ENCODE results near the gene TCL1B.

The TCL1B gene

DNA sequence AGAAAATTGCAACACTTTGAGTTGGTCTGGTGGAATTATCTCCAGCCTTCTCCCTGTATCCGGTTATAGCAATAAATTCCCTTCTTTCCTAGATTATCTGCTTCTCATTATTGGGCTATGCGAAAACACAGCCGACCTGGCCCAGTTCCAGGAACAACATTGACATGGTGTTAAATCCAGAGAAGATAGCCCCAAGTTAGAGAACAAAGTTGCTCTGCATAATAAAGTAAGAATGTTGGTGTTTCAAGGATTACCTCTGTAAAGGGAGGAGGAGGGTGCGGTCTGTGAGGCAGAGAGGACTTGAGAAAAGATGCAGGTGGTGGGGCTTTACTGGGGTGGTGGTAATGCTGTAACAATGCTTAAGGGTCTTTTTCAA lies 15.6 kb downstream of the TCL1B start:
- H3K4me1 ChIP-seq (ENCODE audit: insufficient read depth, poor library complexity, severe bottlenecking): peaks cover 3% of the 10 kb centered on the region
- no peak overlapping the region for H3K4me3 ChIP-seq (ENCODE audit: severe bottlenecking)
- no peak for DNase-seq (ENCODE audit: low spot score)
- peak; percentile 91 for ATAC-seq (ENCODE audit: low read depth)
- H3K36me3 ChIP-seq (ENCODE audit: low read depth): no peaks in the 10 kb centered on the region
- no peak overlapping the region for H3K27ac ChIP-seq (ENCODE audit: poor library complexity, severe bottlenecking)
- peaks cover 7% of the 10 kb centered on the region for H3K27me3 ChIP-seq (ENCODE audit: insufficient read depth, poor library complexity, severe bottlenecking)
- TF ChIP-seq, protein P1, sequence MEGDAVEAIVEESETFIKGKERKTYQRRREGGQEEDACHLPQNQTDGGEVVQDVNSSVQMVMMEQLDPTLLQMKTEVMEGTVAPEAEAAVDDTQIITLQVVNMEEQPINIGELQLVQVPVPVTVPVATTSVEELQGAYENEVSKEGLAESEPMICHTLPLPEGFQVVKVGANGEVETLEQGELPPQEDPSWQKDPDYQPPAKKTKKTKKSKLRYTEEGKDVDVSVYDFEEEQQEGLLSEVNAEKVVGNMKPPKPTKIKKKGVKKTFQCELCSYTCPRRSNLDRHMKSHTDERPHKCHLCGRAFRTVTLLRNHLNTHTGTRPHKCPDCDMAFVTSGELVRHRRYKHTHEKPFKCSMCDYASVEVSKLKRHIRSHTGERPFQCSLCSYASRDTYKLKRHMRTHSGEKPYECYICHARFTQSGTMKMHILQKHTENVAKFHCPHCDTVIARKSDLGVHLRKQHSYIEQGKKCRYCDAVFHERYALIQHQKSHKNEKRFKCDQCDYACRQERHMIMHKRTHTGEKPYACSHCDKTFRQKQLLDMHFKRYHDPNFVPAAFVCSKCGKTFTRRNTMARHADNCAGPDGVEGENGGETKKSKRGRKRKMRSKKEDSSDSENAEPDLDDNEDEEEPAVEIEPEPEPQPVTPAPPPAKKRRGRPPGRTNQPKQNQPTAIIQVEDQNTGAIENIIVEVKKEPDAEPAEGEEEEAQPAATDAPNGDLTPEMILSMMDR (IDR thresholded peaks at IDR 0.05; ENCODE audit: poor library complexity, severe bottlenecking): no peak
- H3K9me3 ChIP-seq (ENCODE audit: severe bottlenecking): no peaks in the 10 kb centered on the region

DNA sequence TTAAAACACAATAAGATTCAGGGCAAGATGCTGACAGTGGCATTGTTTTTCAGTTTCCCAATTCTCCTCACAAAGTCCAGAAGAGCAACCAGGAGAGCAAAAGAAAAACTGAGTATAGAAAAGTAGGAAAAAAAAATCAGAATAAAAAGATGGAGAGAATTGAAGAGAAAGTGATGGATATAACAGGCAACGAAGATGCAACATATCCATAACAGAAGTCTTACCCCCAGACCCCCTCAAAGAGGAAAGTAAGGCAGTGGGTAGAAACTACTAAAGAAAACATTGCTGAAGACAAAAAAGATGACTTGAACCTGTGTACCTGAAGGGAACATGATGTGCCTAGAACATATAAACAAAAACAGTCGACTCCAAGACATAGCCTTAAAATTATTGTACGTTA lies 17.1 kb downstream of the TCL1B start:
- TF ChIP-seq, protein P1 (IDR thresholded peaks at IDR 0.05; ENCODE audit: poor library complexity, severe bottlenecking): no peak
- ATAC-seq (ENCODE audit: low read depth): no peak
- Histone ChIP-seq H3K4me1 (ENCODE audit: insufficient read depth, poor library complexity, severe bottlenecking) (peaks cover 3% of the 10 kb centered on the region), H3K9me3 (ENCODE audit: severe bottlenecking) (no peaks in the 10 kb centered on the region), H3K27ac (ENCODE audit: poor library complexity, severe bottlenecking) (no peak overlapping the region), H3K4me3 (ENCODE audit: severe bottlenecking) (no peak overlapping the region), H3K36me3 (ENCODE audit: low read depth) (no peaks in the 10 kb centered on the region), H3K27me3 (ENCODE audit: insufficient read depth, poor library complexity, severe bottlenecking) (peaks cover 14% of the 10 kb centered on the region)
- DNase-seq (ENCODE audit: low spot score): no peak

DNA sequence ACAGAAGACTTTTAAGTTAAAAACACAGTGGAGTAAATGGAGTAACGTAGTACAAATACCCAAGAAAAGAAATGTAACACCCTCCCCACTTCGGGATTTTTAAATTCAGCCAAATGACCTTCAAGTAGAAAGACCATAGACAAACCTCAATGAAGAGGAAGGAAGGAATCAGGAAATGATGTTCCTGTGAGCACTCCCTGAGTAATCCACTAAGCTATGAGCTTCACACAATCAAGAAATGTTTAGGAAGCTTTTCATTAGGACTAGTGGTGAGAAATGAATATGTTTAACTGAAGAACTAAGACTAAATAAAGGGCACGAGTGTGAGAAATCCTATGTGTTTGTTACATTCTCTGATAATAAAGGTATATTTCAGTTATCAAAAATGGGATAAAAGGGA lies 17.6 kb downstream of the TCL1B start:
- TF ChIP-seq, protein P1 (IDR thresholded peaks at IDR 0.05; ENCODE audit: poor library complexity, severe bottlenecking): no peak
- H3K4me3 ChIP-seq (ENCODE audit: severe bottlenecking): no peak overlapping the region
- ATAC-seq (ENCODE audit: low read depth) (peak; percentile 33; the same call in 1 of the 3 replicates), DNase-seq (ENCODE audit: low spot score) (no peak)
- H3K4me1 ChIP-seq (ENCODE audit: insufficient read depth, poor library complexity, severe bottlenecking): peaks cover 3% of the 10 kb centered on the region
- no peaks in the 10 kb centered on the region for H3K9me3 ChIP-seq (ENCODE audit: severe bottlenecking)
- no peak overlapping the region for H3K27ac ChIP-seq (ENCODE audit: poor library complexity, severe bottlenecking)
- H3K27me3 ChIP-seq (ENCODE audit: insufficient read depth, poor library complexity, severe bottlenecking): peaks cover 16% of the 10 kb centered on the region
- no peaks in the 10 kb centered on the region for H3K36me3 ChIP-seq (ENCODE audit: low read depth)

DNA sequence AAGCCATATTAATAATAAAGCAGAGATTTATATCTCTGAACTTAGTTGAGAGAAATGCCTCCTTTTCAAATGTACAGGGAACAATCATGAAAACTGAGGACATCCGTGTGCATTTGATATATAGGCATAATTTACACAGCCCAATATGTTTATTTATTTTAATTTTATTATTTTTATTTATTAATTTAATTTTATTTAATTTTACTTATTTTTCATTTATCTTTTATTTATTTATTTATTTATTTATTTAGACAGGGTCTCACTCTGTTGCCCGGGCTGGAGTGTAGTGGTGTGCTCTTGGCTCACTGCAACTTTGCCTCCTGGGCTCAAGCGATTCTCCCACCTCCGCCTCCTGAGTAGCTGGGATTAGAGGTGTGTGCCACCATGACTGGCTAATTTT lies 19.3 kb downstream of the TCL1B start:
- Histone ChIP-seq H3K4me3 (ENCODE audit: severe bottlenecking) (no peak overlapping the region), H3K27ac (ENCODE audit: poor library complexity, severe bottlenecking) (no peak overlapping the region), H3K27me3 (ENCODE audit: insufficient read depth, poor library complexity, severe bottlenecking) (peaks cover 31% of the 10 kb centered on the region), H3K9me3 (ENCODE audit: severe bottlenecking) (no peaks in the 10 kb centered on the region), H3K4me1 (ENCODE audit: insufficient read depth, poor library complexity, severe bottlenecking) (peaks cover 3% of the 10 kb centered on the region), H3K36me3 (ENCODE audit: low read depth) (no peaks in the 10 kb centered on the region)
- no peak for ATAC-seq (ENCODE audit: low read depth)
- DNase-seq (ENCODE audit: low spot score): no peak
- TF ChIP-seq, protein P1 (IDR thresholded peaks at IDR 0.05; ENCODE audit: poor library complexity, severe bottlenecking): no peak

DNA sequence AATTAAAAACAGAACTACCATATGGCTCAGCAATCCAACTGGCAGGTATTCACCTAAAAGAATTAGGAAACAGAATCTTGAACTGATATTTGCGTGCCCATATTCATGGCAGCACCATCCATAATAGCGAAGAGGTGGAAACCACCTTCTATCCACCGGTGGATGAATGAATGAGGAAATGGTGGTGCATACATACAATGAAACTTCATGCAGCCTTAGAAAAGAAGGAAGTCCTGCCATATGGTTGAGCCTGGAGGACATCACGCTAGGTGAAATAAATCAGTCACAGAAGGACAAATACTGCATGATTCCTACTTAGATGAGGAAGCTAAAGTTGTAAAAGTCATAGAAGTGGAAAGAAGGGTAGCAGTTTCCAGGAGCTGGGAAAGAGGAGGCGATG lies 21.1 kb downstream of the TCL1B start:
- TF ChIP-seq, protein P1 (IDR thresholded peaks at IDR 0.05; ENCODE audit: poor library complexity, severe bottlenecking): no peak
- Histone ChIP-seq H3K4me1 (ENCODE audit: insufficient read depth, poor library complexity, severe bottlenecking) (no peaks in the 10 kb centered on the region), H3K27ac (ENCODE audit: poor library complexity, severe bottlenecking) (no peak overlapping the region), H3K4me3 (ENCODE audit: severe bottlenecking) (no peak overlapping the region), H3K9me3 (ENCODE audit: severe bottlenecking) (no peaks in the 10 kb centered on the region), H3K36me3 (ENCODE audit: low read depth) (no peaks in the 10 kb centered on the region), H3K27me3 (ENCODE audit: insufficient read depth, poor library complexity, severe bottlenecking) (peaks cover 41% of the 10 kb centered on the region)
- ATAC-seq (ENCODE audit: low read depth) (no peak), DNase-seq (ENCODE audit: low spot score) (no peak)

Measured in RWPE2 (cell line).